DMS 273 (cell line): Measurements from ENCODE around the gene PLXNB3.

Experiments
- DNase-seq: peaks from one replicate; lab custom pipeline; 2025; ENCODE audit not compliant: unreplicated experiment; lab: John Stamatoyannopoulos, UW

Gene PLXNB3

GRCh38 chrX:153784325-153784967, 20.4 kb downstream of the PLXNB3 start:
- no peak for DNase-seq

- DNase-seq: peak; percentile 43
Measured at GRCh38 chrX:153786669-153787068, 22.6 kb downstream of the PLXNB3 start.

- DNase-seq: no peak
Measured at GRCh38 chrX:153789654-153790053, 25.6 kb downstream of the PLXNB3 start.

- DNase-seq: no peak
Measured at GRCh38 chrX:153791104-153791852, 27.2 kb downstream of the PLXNB3 start.

- peak; percentile 93 for DNase-seq
Measured at GRCh38 chrX:153792368-153792767, 28.3 kb downstream of the PLXNB3 start.

GRCh38 chrX:153793291-153793690, 29.2 kb downstream of the PLXNB3 start:
- no peak for DNase-seq

- DNase-seq: peak; percentile 98
Measured at GRCh38 chrX:153794018-153794896, 30.2 kb downstream of the PLXNB3 start, which contains the start of the genes IDH3G and SSR4. Gene IDH3G (minus strand): TSS chrX:153794375. CDS start chrX:153794326, 49 bp downstream. Gene SSR4 (plus strand): TSS chrX:153794668. CDS start chrX:153794688, 20 bp downstream.

- peak; percentile 63 for DNase-seq
Measured at GRCh38 chrX:153794897-153795816, 31.1 kb downstream of the PLXNB3 start.

GRCh38 chrX:153797415-153798015, 33.5 kb downstream of the PLXNB3 start:
- DNase-seq: no peak

GRCh38 chrX:153799326-153799725, 35.3 kb downstream of the PLXNB3 start:
- peak; percentile 46 for DNase-seq

- DNase-seq: peak; percentile 70
Measured at GRCh38 chrX:153800177-153800722, 36.2 kb downstream of the PLXNB3 start.

- DNase-seq: peak; percentile 86
Measured at GRCh38 chrX:153800746-153801145, 36.7 kb downstream of the PLXNB3 start.

GRCh38 chrX:153801669-153802068, 37.6 kb downstream of the PLXNB3 start:
- DNase-seq: no peak

- DNase-seq: no peak
Measured at GRCh38 chrX:153802513-153803045, 38.5 kb downstream of the PLXNB3 start.

GRCh38 chrX:153803211-153804099, 39.4 kb downstream of the PLXNB3 start:
- no peak for DNase-seq

GRCh38 chrX:153804100-153804595, 40.1 kb downstream of the PLXNB3 start:
- no peak for DNase-seq

GRCh38 chrX:153804621-153805020, 40.6 kb downstream of the PLXNB3 start:
- DNase-seq: no peak

GRCh38 chrX:153805436-153805835, 41.4 kb downstream of the PLXNB3 start:
- DNase-seq: no peak
